Stimulated activated CD8-positive, alpha-beta memory T cell treated with anti-CD3 and anti-CD28 coated beads, Interleukin-7, amount 100 ng/mL, for 48 hours (primary cell): ENCODE measurements around the gene MB21D2.
"Not testable (repeated sequence)": the region's sequence is repeated elsewhere in the genome, so short reads cannot be mapped to it uniquely, and the experiment has no call there.

ENCODE experiments used
- DNase-seq, 2 donors: peaks; one replicate each; pipeline ENCODE4 v3.0.0-alpha.2; 2020; ENCODE audit warnings: low read depth in 1 of 2; ENCODE audit errors: extremely low read depth in 1 of 2

MB21D2 gene

DNA sequence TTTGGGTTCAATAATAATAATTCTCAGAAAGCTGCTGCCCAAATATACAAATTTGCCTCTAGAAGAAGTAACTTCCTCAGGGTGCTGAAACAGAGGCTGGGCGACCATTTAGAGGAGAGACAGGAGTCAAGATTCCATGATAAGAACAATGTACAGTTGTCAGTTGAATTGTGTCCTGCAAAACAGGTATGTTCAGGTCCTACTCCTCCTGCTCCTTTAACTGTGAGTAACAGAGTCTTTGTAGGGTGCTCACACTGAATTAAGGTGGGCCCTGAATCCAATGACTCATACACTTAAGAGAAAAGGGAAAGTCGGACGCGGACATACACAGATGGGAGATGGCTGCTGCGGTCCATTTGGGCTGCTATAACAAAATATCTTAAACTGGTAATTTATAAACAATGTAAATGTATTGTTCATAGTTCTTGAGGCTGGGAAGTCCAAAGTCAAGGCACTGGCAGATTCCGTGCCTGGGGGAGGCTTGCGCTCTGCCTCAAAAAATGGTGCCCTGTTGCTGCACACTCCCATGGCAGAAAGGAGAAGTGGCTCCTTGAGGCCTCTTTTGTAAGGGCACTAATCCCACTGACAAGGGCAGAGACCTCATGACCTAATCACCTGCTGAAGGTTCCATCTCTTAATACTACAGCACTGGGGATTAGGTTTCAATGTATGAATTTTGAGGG is 55.1 kb downstream of the MB21D2 start:
- no peak for DNase-seq

DNA sequence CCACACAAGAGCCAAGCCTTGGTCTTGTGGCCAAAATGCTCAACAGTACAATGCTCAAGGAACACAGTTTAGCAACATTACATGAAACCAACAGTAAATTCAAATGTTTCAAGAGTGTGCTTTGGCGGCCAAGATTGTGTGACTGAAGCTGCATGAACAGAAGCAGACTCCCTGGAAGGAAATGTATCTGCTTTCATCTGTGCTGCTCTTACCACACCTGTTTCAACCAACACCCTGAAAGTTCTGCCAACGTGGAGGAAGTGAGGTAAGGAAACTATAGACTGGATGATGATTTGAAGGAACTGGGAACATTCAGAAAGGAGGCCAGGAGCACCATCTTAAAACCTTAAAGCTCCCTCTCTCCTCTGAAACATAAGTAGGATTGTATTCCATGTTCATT is 55.7 kb downstream of the MB21D2 start:
- DNase-seq = no peak

DNA sequence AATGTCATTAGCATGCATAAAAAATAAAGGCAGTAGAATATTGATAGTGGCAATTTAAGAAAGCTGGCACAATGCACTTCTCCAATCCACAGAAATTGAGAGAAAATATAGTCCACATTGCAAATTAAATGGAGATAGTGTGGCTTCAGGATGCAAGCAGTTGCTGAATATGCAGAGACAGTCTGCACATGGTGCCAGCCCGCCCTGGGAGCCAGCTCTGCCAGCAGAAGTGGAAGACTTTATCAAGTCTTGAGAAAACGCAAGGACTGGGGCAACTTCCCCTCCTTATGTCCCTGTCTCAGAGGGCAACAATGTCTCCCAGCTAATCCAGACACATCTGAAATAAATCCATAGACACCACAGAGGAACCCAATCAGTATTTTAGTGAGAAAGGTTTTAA is 57.2 kb downstream of the MB21D2 start:
- no peak for DNase-seq

DNA sequence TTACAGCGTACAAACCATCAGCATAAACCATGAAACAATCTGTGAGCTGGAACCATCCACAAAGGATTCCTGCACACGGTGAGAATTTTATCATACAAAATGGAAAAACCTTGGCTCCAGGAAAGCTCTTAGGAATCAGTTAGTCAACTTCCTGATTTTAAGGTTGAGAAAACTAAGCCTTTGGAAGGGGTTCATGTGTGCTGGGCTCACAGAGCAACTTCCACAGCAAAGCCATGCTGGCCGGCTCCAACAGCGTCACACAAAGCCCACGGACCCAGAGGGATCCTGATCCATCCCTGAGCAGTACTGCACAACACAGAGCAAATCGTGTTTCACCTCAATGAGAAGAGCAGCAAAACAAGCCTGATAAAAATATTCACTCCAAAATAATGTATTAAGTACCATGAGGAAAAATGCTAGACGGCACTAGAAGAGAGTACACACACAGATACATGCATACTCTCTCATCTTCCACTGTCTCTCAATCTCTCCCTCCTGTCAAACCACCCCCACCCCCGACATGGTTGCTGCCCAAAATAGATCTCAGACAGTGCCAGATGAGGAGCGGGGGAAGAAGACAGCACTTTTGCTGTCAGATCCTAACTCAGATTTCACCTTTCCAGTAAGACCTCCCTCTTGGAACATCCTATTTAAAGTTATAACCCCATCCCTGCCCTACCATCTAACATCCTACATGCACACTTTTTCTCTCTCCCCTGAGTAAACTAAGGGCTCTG is 58.6 kb downstream of the MB21D2 start:
- no peak for DNase-seq

DNA sequence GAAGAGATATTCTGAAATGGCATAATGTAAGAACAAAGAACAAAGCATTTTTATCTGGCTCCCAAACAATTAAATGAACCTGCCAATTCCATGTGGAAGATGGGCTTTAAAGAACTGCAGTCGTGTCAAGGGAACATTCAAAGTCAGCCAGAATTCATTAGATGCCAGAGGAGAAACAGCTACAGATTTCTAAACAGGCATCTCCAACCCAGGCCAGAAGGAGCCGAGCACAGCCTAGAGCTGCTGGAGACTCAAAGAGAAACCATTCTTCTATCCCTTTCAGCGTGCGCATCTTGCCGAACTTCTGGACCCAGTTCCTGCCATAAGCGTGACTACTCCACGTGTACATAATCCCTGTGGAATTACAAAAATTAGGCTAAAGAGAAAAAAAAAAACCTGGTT is 60.4 kb downstream of the MB21D2 start:
- DNase-seq = no peak

DNA sequence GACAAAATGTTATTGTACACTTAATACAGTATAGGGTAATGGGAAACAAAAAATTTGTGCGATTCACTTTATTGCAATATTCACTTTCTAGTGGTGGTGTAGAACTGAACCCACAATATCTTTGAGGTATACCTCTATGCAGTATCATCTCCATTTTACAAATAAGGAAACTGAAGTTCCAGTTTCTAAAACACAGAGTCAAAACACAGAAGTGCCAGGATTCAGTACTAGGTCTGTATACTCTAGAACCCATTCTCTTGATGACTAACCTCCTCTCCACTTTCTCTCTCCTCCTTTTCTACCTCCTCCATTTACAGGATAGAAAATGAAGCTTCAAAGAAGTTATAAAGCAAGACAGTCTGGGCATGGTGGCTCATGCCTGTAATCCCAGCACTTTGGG is 62.2 kb downstream of the MB21D2 start:
- DNase-seq = no peak

DNA sequence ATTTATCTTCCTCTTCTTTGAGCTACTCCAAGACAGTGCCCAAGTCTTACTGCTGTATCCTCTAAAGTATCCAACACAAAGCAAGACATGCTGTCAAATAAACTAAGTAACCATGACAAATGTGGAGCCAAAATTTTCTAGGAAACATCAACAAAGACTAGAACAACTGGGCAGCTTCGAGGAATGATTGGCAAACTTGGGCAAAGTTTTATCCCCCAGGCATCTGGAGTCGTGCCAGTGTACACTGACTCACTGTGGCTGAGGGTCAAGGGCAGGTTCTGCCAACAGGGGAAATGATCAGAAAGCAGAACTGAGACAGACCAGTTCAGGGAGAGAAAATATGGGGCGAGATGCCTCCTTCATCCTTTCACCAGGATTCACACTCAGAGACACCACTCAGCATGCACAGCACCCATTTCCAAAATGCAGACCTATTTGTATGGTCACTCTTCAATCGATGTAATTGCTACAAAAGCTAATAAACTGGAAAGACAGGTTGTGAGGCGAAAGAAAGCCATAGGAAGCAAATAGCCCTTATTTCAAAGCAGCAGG is 65.8 kb downstream of the MB21D2 start:
- DNase-seq = no peak

DNA sequence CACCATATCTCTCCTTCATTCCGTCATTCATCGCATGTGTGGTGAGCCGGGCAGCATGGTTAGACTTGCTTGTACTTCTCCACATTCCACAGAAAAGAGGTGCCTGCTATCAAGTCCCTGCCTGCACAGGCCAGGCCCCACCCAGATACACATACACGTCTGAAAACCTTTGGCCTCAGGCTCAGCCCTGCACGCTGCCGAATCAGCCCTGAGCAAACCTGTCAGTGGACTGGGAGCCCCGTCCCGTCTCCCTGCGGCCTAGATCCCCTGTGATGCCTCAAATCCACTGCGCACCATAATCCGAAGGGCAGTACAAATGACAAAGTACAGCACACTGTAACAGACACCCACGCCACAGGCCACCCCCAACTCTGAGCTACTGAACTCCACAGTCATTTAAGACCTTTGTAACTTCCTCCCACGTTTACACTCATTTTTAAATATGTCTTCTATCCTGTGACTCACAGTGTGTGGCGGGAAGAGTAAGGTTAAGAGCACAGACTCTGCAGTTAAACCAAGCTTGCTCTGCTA is 67.1 kb downstream of the MB21D2 start:
- DNase-seq = peak in 1 of 2 donors; percentile 56

DNA sequence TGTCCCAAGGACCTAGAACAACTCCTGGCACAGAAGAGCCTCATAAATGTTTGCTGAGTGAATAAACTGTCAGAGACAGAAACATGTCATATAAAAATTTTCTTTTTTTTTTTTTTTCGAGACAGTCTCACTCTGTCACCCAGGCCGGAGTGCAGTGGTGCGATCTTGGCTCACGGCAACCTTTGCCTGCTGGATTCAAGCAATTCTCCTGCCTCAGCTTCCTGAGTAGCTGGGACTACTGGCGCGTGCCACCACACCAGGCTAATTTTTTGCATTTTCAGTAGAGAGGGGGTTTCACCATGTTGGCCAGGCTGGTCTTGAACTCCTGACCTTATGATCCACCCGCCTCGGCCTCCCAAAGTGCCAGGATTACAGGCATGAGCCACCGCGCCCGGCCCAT is 67.8 kb downstream of the MB21D2 start:
- not testable (repeated sequence) for DNase-seq

DNA sequence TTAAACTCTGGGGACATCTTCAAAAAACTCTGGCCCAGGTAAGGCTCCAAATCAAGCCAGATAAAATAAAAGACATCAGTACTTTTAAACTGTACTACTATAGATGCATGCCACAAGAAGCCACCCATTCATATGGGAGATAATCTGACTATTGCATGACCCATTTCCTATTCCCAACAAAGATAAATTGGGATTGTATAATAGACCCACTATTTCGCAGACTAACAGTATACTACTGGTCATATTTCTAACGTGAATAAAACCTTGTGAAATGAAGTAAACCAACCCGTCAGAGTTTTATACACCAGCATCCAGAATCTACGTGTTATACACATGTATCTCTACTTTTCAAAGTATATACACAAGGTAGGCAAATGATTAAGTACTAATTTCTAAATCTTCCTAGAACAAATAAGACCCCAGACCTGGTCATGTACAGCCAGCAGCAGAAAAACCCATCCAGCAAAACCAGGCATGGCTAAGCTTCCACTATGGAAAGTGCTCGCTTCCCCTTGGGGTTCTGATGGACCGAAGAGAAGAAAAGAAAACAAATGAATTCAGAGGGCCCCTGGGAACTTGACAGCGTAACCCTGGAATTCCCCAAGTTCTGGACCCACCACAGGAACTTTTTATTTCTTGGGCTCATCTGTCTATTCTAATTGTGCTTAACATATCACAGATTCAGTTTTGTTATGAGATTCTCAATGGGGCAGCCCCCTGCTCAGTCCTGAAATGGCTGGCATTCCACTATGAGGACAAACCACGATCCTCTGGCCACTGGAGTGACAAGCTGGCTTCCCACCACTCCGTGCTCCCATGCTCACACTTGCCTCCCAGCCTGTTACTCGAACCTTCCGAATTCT is 69.1 kb downstream of the MB21D2 start:
- DNase-seq = no peak

DNA sequence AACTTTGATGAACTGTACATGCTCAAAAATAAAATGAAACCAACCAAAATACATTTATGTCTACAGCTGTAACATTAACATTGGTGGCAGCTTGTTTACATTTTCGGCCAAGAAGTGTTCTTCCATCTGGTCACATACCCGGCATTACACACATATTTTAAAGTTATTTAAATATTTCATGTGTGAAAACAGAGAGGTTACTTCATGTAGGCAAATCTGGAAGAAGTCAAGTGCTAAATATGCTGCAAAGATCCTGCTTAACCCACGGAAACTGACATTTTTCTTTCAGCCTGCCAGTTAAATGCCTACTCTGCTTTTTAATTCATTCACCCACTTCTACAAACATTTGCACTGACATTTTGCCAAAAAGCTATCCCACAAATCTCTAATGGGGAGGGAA is 69.7 kb downstream of the MB21D2 start:
- no peak for DNase-seq

DNA sequence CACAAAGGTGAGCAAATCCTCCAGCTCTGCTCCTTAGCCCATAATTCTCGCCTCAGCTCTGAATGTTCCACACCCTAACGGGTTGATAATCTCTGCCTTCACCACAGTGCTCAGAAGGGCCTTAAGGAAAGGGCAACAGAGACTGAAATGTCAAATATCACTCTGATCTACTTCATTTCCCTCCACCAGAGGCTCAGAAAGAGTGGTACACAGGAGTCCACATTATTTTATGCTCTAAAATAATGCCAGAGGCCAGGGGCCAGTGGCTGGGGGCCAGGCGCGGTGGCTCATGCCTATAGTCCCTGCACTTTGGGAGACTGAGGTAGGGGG is 72.2 kb downstream of the MB21D2 start:
- no peak for DNase-seq

DNA sequence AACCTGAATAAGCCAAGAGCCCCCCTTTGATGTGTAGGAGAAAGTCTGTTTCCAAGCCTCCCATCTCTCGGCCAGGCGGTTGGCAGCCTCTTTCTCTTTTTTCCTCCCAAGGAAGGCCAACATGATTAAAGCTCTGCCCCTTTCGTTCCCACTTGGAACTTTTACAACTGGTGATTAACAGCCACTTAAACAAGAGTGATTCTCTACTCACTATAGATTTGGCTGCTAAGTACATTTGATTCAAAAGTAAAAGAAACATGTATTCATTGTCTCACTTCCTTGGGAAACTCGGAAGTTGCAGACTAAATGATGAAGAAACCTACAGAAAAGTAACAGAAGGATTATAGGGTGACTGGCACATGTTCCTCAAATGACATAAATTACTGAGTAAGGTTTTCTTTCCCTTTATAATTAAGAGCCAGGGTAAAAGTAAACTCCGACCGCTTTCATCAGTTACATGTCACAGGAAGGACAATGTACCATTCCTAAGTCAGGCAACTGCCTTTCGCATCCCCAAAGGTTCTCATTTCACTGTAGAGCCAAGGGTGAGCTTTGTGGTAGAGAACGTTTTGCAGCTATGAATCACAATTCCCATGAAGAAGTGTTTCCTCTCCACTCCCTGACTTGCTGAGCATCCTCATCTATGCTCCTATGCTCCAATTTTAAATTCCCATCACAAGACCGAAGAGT is 72.7 kb downstream of the MB21D2 start:
- DNase-seq = no peak

DNA sequence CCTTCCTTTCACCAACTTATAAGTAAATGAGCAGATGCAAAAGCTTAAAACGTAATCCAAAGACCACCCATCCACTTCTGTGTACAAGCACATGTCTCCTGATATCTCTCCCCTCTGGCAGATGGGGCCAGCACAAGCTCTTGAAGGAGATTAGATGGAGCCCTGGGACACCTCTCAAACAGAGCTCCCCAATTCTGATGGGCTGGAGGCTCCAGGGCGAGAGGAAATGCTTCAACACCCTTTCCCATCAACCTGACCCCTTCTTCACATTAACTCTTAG is 73.2 kb downstream of the MB21D2 start:
- DNase-seq = no peak

DNA sequence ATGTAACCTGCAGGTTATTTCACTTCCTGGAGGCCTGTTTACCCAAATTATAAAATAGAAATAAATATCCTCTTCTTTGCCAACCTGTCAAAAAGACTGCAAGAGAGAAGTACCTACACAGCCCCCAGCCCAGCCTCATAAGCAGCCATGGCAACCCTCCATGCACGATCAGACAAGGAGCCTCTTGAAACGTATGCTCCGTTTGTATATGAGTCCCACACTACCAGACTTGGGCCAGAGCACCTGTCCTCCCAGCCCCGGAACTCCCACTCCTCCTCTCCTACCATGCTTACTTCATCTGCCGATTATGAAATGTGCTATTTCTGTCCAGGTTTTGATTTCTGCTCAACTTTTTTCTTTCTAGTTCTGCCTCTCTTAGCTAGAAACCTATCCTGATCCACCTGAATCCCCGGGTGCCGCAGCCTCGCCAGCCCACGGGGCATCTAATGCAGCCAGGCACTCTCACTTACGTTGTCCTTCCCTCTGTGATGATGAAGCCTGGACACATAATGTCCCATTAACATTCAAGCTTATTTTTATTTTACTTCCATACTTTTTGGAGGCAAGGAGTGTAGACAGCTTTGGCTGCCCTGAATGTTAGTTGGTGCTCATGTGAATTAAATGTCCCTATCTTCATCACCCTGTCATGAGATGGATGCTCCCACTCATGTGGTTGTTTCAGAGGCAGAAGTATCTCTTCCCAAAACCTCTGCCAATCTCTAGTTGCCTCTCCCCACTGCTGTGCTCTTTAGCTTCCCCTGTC is 73.8 kb downstream of the MB21D2 start:
- DNase-seq = no peak

DNA sequence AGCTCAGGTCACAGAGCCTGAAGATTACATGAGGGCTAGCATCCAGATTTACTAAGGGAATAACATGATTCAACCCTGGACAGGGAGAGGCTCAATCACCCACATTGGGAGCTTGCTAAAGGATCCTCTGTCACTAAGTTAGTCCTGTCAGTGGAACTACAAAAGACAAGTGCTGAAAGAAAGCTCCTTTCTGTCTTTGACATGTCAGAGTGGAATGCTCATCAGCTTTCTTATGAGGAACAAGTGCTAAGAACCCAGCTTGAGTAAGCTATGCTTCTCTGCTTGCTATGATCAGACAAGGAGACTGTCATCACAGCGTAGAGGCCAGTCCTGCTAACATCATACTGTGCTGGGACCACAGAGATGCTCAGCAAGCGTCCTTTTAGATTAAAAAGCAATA is 74.5 kb downstream of the MB21D2 start:
- no peak for DNase-seq

DNA sequence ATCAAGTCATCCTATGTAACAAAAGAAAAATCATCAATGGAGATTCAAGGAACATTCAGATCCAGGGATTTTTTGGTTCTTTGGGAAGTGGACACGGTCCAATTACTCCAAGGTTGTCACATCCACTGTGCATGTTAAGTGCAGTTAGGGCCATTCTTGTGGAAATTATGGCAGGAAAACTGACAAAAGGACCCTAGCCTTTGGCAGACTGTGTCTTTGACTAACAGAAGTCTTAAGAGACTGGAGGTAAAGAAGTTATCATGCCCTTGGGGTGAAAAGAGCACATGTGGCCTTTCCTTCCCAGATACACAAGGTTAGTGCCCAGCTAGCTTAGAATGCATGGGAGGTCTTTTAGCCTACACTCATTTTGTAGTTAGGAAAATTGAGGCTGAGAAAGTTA is 74.9 kb downstream of the MB21D2 start:
- DNase-seq = no peak

DNA sequence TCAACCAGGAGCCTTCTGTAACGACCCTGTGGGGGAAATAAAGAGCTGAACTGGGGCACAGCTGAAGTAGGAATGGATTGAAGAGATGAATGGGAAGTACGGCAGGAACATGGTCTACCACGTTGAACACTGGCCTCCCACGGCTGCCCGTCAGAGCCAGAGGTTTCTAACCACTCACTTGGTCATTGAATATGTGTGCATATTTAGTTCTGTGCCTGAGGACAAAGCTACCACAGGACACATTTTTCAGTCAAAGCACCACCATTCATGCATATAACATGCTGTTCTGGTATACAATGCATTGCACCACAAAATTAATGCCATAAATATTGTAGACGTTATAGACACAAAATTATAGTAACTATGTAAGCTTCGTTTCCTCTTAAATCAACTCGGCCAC is 75.5 kb downstream of the MB21D2 start:
- no peak for DNase-seq

DNA sequence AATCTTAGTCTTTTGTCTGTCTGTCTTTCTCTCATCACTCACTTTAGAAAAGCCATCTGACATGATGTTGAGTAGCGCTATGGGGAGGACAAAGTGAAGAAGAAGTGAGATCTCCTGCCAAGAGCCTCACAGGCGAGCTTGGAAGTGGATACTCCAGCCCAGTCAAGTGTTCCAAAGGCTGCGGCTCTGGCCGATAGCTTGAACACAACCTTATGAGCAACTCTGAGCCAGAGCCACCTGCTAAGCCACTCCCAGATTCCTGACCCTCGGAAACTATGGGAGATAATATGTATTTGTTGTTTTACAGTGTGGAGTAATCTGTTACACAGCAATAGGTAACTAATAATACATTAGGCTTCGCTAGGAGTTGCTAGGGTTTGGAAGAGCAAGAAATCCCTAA is 76.2 kb downstream of the MB21D2 start:
- DNase-seq = no peak

DNA sequence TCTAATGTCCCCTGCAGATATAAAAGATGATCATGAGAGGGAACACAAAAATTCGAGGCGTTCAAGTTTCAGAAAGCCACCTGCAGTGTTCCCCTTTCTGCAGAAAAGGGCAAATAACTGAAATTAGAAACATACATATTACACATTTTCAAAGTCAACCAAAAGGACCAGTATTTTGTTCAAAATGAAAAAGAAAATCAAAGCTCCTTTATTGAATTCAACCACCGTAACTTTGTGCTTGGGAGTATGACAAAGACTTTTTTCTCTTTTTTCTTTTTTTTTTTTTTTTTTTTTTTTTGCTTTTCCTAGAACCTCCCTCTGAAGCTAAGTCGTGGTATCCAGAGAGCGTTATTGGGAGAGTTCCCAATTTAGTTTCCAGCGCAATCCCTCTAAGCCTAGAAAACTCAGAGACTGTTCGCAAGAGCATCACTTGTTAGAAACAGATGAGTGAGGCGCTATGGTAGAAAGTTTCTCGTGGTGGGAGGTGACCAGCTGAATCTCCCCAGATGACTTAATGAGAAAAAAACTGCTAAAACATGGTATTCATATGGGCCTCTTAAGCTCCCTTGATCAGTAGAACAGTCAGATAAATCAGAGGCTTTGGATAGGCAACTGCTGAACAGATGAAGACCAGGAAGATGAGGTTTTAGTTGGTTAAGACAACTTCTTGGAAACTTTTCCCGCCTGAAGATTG is 77.4 kb downstream of the MB21D2 start:
- DNase-seq = no peak
